B cell (primary cell): Measurements from ENCODE around the gene DAB2IP. TPM values are rescaled to one million over a fixed set of nuclear protein-coding genes. Genes with fewer than 3 reads are reported as not detected.

Experiments used
- ATAC-seq: fragments of 200-7000 bp; cut with Tn5 transposase; one replicate; pipeline ENCODE4 v1.10.0; 2021; ENCODE audit warnings: low read depth, mild to moderate bottlenecking, moderate number of reproducible peaks, moderate library complexity
- CTCF ChIA-PET: fragments of 350-600 bp; sonication (Branson Sonifier 250); formaldehyde crosslinking; loops from one replicate; lab custom pipeline; 2021; ENCODE audit warnings: antibody characterized with exemption, inconsistent platforms; lab: Charles Lee
- POLR2A ChIA-PET: fragments of 350-600 bp; sonication (Branson Sonifier 250); formaldehyde crosslinking; loops from one replicate; lab custom pipeline; 2021; ENCODE audit warnings: antibody characterized with exemption; lab: Charles Lee
- DNase-seq: peaks from one replicate; pipeline ENCODE4 v3.0.0; 2013
- H2AFZ ChIP-seq: 2 replicates; pipeline ENCODE4 v1.6.1; 2012; ENCODE audit warnings: mild to moderate bottlenecking, low read depth, low read length; ENCODE audit not compliant: insufficient read depth, poor library complexity, severe bottlenecking
- H3K27ac ChIP-seq, 2 donors: 1 replicate in 1 of 2; 2 replicates in 1 of 2; pipeline ENCODE4 v1.5.1; 2012 to 2013; ENCODE audit warnings: low read length in 2 of 2, mild to moderate bottlenecking in 2 of 2, moderate library complexity in 1 of 2
- H3K27me3 ChIP-seq, 4 experiments: fragments of 200-600 bp in 1 of 4; sonication (generic) in 1 of 4; replicated peaks in 1 of 4; 1 replicate in 2 of 4; 2 replicates in 2 of 4; pipeline versions ENCODE4 v1.6.1 to v1.7.0; 2013 to 2016; ENCODE audit warnings: low read length in 3 of 4, mild to moderate bottlenecking in 2 of 4, mixed read lengths in 1 of 4, moderate library complexity in 1 of 4; ENCODE audit not compliant: insufficient read depth in 4 of 4, control insufficient read depth in 3 of 4; ENCODE audit errors: control extremely low read depth in 1 of 4
- H3K36me3 ChIP-seq, 2 experiments: replicated peaks in 1 of 2; 1 replicate in 1 of 2; 2 replicates in 1 of 2; pipeline versions ENCODE4 v1.6.1 to v1.7.1; 2013; ENCODE audit warnings: low read length in 1 of 2; ENCODE audit not compliant: insufficient read depth in 2 of 2, control insufficient read depth in 1 of 2; ENCODE audit errors: control extremely low read depth in 1 of 2, extremely low read depth in 1 of 2
- H3K4me1 ChIP-seq, 2 donors: fragments of 200-600 bp in 1 of 2; sonication (generic) in 1 of 2; 1 replicate in 1 of 2; 2 replicates in 1 of 2; pipeline versions ENCODE4 v1.5.1 to v1.6.1; 2013 to 2017; ENCODE audit warnings: low read length in 2 of 2; ENCODE audit not compliant: control insufficient read depth in 2 of 2, insufficient read depth in 2 of 2
- H3K4me2 ChIP-seq: replicated peaks from 2 replicates; pipeline ENCODE3; 2012; ENCODE audit warnings: mild to moderate bottlenecking, low read depth, low read length; ENCODE audit not compliant: poor library complexity, severe bottlenecking
- H3K4me3 ChIP-seq, 5 experiments: fragments of 200-600 bp in 1 of 5; sonication (generic) in 1 of 5; 1 replicate in 3 of 5; 2 replicates in 2 of 5; pipeline versions ENCODE4 v1.5.1 to v1.7.0; 2011 to 2016; ENCODE audit warnings: low read length in 4 of 5, mild to moderate bottlenecking in 4 of 5, low read depth in 2 of 5, control low read depth in 1 of 5, moderate library complexity in 1 of 5; ENCODE audit not compliant: insufficient read depth in 1 of 5; ENCODE audit errors: control extremely low read depth in 1 of 5, extremely low read depth in 1 of 5
- H3K79me2 ChIP-seq: fragments of 200-600 bp; sonication (generic); one replicate; pipeline ENCODE4 v1.6.0; 2016; ENCODE audit warnings: low read length; ENCODE audit not compliant: control insufficient read depth, insufficient read depth
- H3K9ac ChIP-seq: fragments of 200-600 bp; sonication (generic); 2 replicates; pipeline ENCODE4 v1.6.1; 2017; ENCODE audit warnings: mild to moderate bottlenecking, low read length, moderate library complexity
- H3K9me3 ChIP-seq, 3 donors: one replicate each; pipeline versions ENCODE4 v1.6.1 to v1.7.1; 2013; ENCODE audit warnings: low read length in 2 of 3; ENCODE audit not compliant: control insufficient read depth in 2 of 3, insufficient read depth in 1 of 3; ENCODE audit errors: control extremely low read depth in 1 of 3
- H4K20me1 ChIP-seq: 2 replicates; pipeline ENCODE4 v1.6.0; 2012; ENCODE audit warnings: mild to moderate bottlenecking, low read length; ENCODE audit not compliant: insufficient read depth, control insufficient read depth, poor library complexity, severe bottlenecking
- H3K27ac Mint-ChIP-seq: one replicate; pipeline ENCODE4 v1.8.0; 2021; ENCODE audit warnings: mixed read lengths
- H3K27me3 Mint-ChIP-seq: one replicate; pipeline ENCODE4 v1.8.0; 2021; ENCODE audit warnings: mixed read lengths
- H3K4me1 Mint-ChIP-seq: one replicate; pipeline ENCODE4 v1.8.0; 2021; ENCODE audit warnings: mixed read lengths
- H3K4me3 Mint-ChIP-seq: one replicate; pipeline ENCODE4 v1.8.0; 2021; ENCODE audit warnings: mixed read lengths
- H3K9me3 Mint-ChIP-seq: one replicate; pipeline ENCODE4 v1.8.0; 2022; ENCODE audit warnings: mixed read lengths; ENCODE audit not compliant: insufficient read depth
- EZH2 ChIP-seq: IDR thresholded peaks from 2 replicates; pipeline ENCODE4 v1.6.1; 2012; ENCODE audit warnings: borderline replicate concordance, low read depth, mild to moderate bottlenecking, moderate library complexity, low read length; ENCODE audit not compliant: insufficient read depth, poor library complexity, severe bottlenecking
- whole genome bisulfite sequencing: methylation state at CpG from one replicate; pipeline ENCODE4 v1.1.5; 2013; ENCODE audit warnings: missing lambda C conversion rate; ENCODE audit not compliant: insufficient coverage; 5-methylcytosine and 5-hydroxymethylcytosine counted together
- intact Hi-C: fragments of 100-400 bp; cut with micrococcal nuclease; formaldehyde crosslinking; loops from one replicate; pipeline ENCODE4 v1.10.0; 2022
- polyA plus RNA-seq: library from polyadenylated mRNA; depleted of rRNA; stranded (reverse); fragments of >200 nt; gene quantifications from 2 replicates; pipeline ENCODE4 v1.2.3, GENCODE V29; 2012
- total RNA-seq, 2 donors: library from RNA; stranded (reverse); fragments of 120-200 nt in 1 of 2; gene quantifications; 1 replicate in 1 of 2; 2 replicates in 1 of 2; pipeline versions ENCODE4 v1.2.3 to v1.2.4, GENCODE V29; 2013 to 2022
- TF ChIP-seq, protein P1 (sequence below): fragments of 200-600 bp; IDR thresholded peaks from one replicate; pipeline ENCODE4 v1.8.0; 2022; ENCODE audit warnings: antibody characterized with exemption, mild to moderate bottlenecking

Gene DAB2IP
- total and polyA plus RNA-seq, 2 donors (not counting 1 experiment from before 2014, with no cell fraction given): 1.1 to 3.9 TPM

DNA sequence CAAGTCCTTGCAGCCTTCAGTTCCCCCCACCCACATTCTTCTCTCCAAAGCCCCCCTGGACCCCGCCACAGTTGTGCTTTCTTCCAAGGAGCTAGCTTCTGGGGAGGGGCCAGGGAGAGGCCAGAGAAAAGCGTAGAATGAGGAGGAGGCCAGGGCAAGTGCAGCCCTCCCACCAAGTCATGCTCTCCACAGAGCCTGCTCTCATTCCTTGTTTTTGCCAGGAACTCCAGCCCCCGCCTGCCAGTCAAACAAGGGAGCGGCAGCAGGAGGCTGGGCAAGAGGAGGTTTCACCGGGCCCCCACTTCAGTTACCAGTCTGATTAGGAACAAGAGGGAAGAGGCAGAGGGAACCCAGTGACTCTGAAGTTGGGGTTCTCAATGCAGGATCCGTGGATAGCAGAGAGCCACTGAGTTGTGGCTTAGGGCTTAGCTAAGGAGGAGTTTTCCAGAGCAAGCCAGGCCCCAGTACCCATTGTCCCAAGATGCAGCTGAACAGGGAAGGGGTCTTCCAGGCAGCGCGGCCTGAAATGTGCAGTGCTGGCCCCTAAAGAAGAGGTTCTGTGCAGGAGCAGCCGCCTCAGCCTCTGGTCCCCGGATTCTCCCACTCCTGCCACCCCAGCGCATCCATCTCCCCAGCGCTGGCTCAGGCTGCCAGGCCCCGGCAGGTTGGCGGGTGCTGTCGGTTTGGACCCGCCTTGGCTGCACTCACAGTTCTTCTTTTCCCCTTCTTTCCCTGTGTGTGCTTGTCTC is 120.6 kb downstream of the DAB2IP start:
- H3K9me3 ChIP-seq: no peaks in the 10 kb centered on the region
- no peaks in the 10 kb centered on the region for H3K4me1 ChIP-seq
- no peaks in the 10 kb centered on the region for H4K20me1 ChIP-seq
- Mint-ChIP-seq H3K27ac (no peak overlapping the region), H3K9me3 (no peaks in the 10 kb centered on the region), H3K4me1 (peaks cover 3% of the 10 kb centered on the region), H3K4me3 (no peak overlapping the region), H3K27me3 (no peaks in the 10 kb centered on the region)
- H3K9ac ChIP-seq: no peak overlapping the region
- H3K79me2 ChIP-seq: no peaks in the 10 kb centered on the region
- ChIA-PET CTCF (no interaction called here), POLR2A (no interaction called here)
- no peaks in the 10 kb centered on the region for H3K36me3 ChIP-seq
- DNase-seq: no peak
- no peak overlapping the region for H3K4me2 ChIP-seq
- TF ChIP-seq, protein P1, sequence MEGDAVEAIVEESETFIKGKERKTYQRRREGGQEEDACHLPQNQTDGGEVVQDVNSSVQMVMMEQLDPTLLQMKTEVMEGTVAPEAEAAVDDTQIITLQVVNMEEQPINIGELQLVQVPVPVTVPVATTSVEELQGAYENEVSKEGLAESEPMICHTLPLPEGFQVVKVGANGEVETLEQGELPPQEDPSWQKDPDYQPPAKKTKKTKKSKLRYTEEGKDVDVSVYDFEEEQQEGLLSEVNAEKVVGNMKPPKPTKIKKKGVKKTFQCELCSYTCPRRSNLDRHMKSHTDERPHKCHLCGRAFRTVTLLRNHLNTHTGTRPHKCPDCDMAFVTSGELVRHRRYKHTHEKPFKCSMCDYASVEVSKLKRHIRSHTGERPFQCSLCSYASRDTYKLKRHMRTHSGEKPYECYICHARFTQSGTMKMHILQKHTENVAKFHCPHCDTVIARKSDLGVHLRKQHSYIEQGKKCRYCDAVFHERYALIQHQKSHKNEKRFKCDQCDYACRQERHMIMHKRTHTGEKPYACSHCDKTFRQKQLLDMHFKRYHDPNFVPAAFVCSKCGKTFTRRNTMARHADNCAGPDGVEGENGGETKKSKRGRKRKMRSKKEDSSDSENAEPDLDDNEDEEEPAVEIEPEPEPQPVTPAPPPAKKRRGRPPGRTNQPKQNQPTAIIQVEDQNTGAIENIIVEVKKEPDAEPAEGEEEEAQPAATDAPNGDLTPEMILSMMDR: no peak
- no peak for TF ChIP-seq EZH2
- H2AFZ ChIP-seq: no peak overlapping the region
- 94% methylated on average over 15 of the region's 16 CpGs for WGBS
- H3K27me3 ChIP-seq: no peaks in the 10 kb centered on the region
- intact Hi-C loops: no loop called here
- ATAC-seq: no peak
- H3K27ac ChIP-seq: no peak overlapping the region
- H3K4me3 ChIP-seq: no peak overlapping the region

DNA sequence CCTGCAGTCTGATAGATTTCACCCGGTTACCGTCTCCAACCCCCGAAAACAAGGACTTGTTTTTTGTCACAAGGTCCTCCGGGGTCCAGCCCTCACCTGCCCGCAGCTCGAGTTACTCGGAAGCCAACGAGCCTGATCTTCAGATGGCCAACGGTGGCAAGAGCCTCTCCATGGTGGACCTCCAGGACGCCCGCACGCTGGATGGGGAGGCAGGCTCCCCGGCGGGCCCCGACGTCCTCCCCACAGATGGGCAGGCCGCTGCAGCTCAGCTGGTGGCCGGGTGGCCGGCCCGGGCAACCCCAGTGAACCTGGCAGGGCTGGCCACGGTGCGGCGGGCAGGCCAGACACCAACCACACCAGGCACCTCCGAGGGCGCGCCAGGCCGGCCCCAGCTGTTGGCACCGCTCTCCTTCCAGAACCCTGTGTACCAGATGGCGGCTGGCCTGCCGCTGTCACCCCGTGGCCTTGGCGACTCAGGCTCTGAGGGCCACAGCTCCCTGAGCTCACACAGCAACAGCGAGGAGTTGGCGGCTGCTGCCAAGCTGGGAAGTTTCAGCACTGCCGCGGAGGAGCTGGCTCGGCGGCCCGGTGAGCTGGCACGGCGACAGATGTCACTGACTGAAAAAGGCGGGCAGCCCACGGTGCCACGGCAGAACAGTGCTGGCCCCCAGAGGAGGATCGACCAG is 121.3 kb downstream of the DAB2IP start:
- Histone ChIP-seq H3K79me2 (no peaks in the 10 kb centered on the region), H3K27ac (no peak overlapping the region), H4K20me1 (no peaks in the 10 kb centered on the region), H3K9me3 (peaks cover 0 to under 1% (median 0%) of the 10 kb centered on the region in 3 donors), H3K36me3 (no peaks in the 10 kb centered on the region), H3K9ac (no peak overlapping the region), H3K4me1 (no peaks in the 10 kb centered on the region), H2AFZ (no peak overlapping the region), H3K4me2 (no peak overlapping the region), H3K4me3 (no peak overlapping the region), H3K27me3 (no peaks in the 10 kb centered on the region)
- TF ChIP-seq, protein P1: no peak
- no peak for TF ChIP-seq EZH2
- ChIA-PET POLR2A (no interaction called here), CTCF (no interaction called here)
- intact Hi-C loops: no loop called here
- 95% methylated on average over 43 of the region's 45 CpGs for WGBS
- H3K4me3 Mint-ChIP-seq: no peak overlapping the region
- H3K27me3 Mint-ChIP-seq: no peaks in the 10 kb centered on the region
- H3K4me1 Mint-ChIP-seq: peaks cover 3% of the 10 kb centered on the region
- no peaks in the 10 kb centered on the region for H3K9me3 Mint-ChIP-seq
- no peak for ATAC-seq
- no peak for DNase-seq
- H3K27ac Mint-ChIP-seq: no peak overlapping the region
